H1 (cell line): ENCODE measurements around the gene PRRC2A.

Experiments used
- BACH1 ChIP-seq: IDR thresholded peaks from 2 replicates; pipeline ENCODE4 v1.6.1; 2012; ENCODE audit warnings: low read length, improper control_type of control experiment
- BCL11A ChIP-seq, 2 experiments: IDR thresholded peaks; one replicate each; pipeline ENCODE4 v1.6.1; 2011; ENCODE audit warnings: low read depth in 2 of 2, low read length in 2 of 2, mild to moderate bottlenecking in 2 of 2
- HDAC2 ChIP-seq, 2 experiments: fragments of 300-600 bp in 1 of 2; sonication (generic) in 1 of 2; IDR thresholded peaks; 2 replicates each; pipeline ENCODE4 v1.6.1; 2011 to 2012; ENCODE audit warnings: low read depth in 2 of 2, low read length in 2 of 2, mild to moderate bottlenecking in 2 of 2, moderate library complexity in 2 of 2, borderline replicate concordance in 1 of 2, inconsistent platforms in 1 of 2
- MAFK ChIP-seq: IDR thresholded peaks from 2 replicates; pipeline ENCODE4 v1.6.1; 2012; ENCODE audit warnings: low read depth, mild to moderate bottlenecking, improper control_type of control experiment, low read length
- POLR2A ChIP-seq, 2 experiments: IDR thresholded peaks; 1 replicate in 1 of 2; 2 replicates in 1 of 2; pipeline ENCODE4 v1.6.1; 2011; ENCODE audit warnings: low read depth in 2 of 2, low read length in 2 of 2, mild to moderate bottlenecking in 2 of 2; ENCODE audit errors: control extremely low read depth in 1 of 2
- POLR2AphosphoS5 ChIP-seq: IDR thresholded peaks from 2 replicates; pipeline ENCODE4 v1.6.1; 2011; ENCODE audit warnings: low read depth, low read length
- RAD21 ChIP-seq, 2 experiments: IDR thresholded peaks in 1 of 2; conservative IDR thresholded peaks in 1 of 2; 2 replicates each; pipeline ENCODE4 v1.6.1; 2011; ENCODE audit warnings: low read depth in 2 of 2, low read length in 2 of 2, improper control_type of control experiment in 1 of 2, inconsistent platforms in 1 of 2, mild to moderate bottlenecking in 1 of 2, moderate library complexity in 1 of 2
- RXRA ChIP-seq: IDR thresholded peaks from 2 replicates; pipeline ENCODE4 v1.6.1; 2011; ENCODE audit warnings: low read depth, mild to moderate bottlenecking, low read length, moderate library complexity; ENCODE audit not compliant: insufficient read depth
- SAP30 ChIP-seq: fragments of 300-600 bp; sonication (generic); IDR thresholded peaks from 2 replicates; pipeline ENCODE4 v1.7.1; 2012; ENCODE audit warnings: low read length, moderate library complexity, mild to moderate bottlenecking, inconsistent platforms; ENCODE audit not compliant: insufficient read depth, insufficient replicate concordance
- SIN3A ChIP-seq, 2 experiments: IDR thresholded peaks in 1 of 2; conservative IDR thresholded peaks in 1 of 2; 2 replicates each; pipeline ENCODE4 v1.6.1; 2011 to 2012; ENCODE audit warnings: low read length in 2 of 2, improper control_type of control experiment in 1 of 2, low read depth in 1 of 2, mild to moderate bottlenecking in 1 of 2
- SIRT6 ChIP-seq: IDR thresholded peaks from one replicate; pipeline ENCODE4 v1.7.1; 2012; ENCODE audit warnings: low read length, inconsistent platforms
- SP1 ChIP-seq: IDR thresholded peaks from 2 replicates; pipeline ENCODE4 v1.6.1; 2011; ENCODE audit warnings: low read depth, low read length
- YY1 ChIP-seq: IDR thresholded peaks from 2 replicates; pipeline ENCODE4 v1.6.1; 2011; ENCODE audit warnings: low read depth, mild to moderate bottlenecking, low read length
- TF ChIP-seq, protein P1 (sequence below), 3 experiments: IDR thresholded peaks; 1 replicate in 2 of 3; 2 replicates in 1 of 3; pipeline versions ENCODE4 v1.5.1 to v1.6.1; 2011; ENCODE audit warnings: low read length in 3 of 3, mild to moderate bottlenecking in 3 of 3, inconsistent platforms in 2 of 3, low read depth in 1 of 3, moderate library complexity in 1 of 3; ENCODE audit not compliant: insufficient read depth in 1 of 3; ENCODE audit errors: control extremely low read depth in 1 of 3

- TF ChIP-seq, protein P1, sequence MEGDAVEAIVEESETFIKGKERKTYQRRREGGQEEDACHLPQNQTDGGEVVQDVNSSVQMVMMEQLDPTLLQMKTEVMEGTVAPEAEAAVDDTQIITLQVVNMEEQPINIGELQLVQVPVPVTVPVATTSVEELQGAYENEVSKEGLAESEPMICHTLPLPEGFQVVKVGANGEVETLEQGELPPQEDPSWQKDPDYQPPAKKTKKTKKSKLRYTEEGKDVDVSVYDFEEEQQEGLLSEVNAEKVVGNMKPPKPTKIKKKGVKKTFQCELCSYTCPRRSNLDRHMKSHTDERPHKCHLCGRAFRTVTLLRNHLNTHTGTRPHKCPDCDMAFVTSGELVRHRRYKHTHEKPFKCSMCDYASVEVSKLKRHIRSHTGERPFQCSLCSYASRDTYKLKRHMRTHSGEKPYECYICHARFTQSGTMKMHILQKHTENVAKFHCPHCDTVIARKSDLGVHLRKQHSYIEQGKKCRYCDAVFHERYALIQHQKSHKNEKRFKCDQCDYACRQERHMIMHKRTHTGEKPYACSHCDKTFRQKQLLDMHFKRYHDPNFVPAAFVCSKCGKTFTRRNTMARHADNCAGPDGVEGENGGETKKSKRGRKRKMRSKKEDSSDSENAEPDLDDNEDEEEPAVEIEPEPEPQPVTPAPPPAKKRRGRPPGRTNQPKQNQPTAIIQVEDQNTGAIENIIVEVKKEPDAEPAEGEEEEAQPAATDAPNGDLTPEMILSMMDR (IDR thresholded peaks at IDR 0.05; ENCODE audit: control extremely low read depth in 1 of 3, insufficient read depth in 1 of 3, low read depth in 1 of 3, low read length in 3 of 3) = peak in 2 of 3 experiments; percentile 48 to 52; a peak in 2 of 4 replicates
- TF ChIP-seq SIN3A (conservative IDR thresholded peaks at IDR 0.05 in 1 of 2, IDR thresholded peaks at IDR 0.05 in 1 of 2; ENCODE audit: low read depth in 1 of 2, low read length in 2 of 2) (no peak), YY1 (no peak), POLR2A (IDR thresholded peaks at IDR 0.05; ENCODE audit: control extremely low read depth in 1 of 2, low read depth in 2 of 2, low read length in 2 of 2) (no peak), SP1 (no peak), RXRA (no peak), POLR2AphosphoS5 (no peak), SAP30 (no peak), MAFK (no peak), SIRT6 (no peak), BCL11A (IDR thresholded peaks at IDR 0.05; ENCODE audit: low read depth in 2 of 2, low read length in 2 of 2) (no peak), BACH1 (no peak), RAD21 (IDR thresholded peaks at IDR 0.05 in 1 of 2, conservative IDR thresholded peaks at IDR 0.05 in 1 of 2; ENCODE audit: low read depth in 2 of 2, low read length in 2 of 2) (peak; percentile 26 to 40; a peak in 3 of 4 replicates), HDAC2 (IDR thresholded peaks at IDR 0.05; ENCODE audit: borderline replicate concordance in 1 of 2, low read depth in 2 of 2, low read length in 2 of 2) (no peak)
Measured at GRCh38 chr6:31597006-31597405, 23.5 kb upstream of the PRRC2A start.
